Bronchial epithelial cell (primary cell): Measurements from ENCODE around the gene PTGIS. TPM values are rescaled to one million over a fixed set of nuclear protein-coding genes. Genes with fewer than 3 reads are reported as not detected.

Experiments used
- DNase-seq: peaks from one replicate; pipeline ENCODE4 v3.0.0-alpha.2; 2010; ENCODE audit warnings: low read depth
- FAIRE-seq: peaks from 2 replicates; lab custom pipeline; 2011; peaks lifted over from hg19 to GRCh38; lab: Jason Lieb, UNC
- H3K27me3 ChIP-seq: 2 replicates; pipeline ENCODE4 v1.5.1; 2011; ENCODE audit warnings: low read length; ENCODE audit not compliant: control insufficient read depth, insufficient read depth
- H3K36me3 ChIP-seq: 2 replicates; pipeline ENCODE4 v1.5.1; 2011; ENCODE audit warnings: low read length; ENCODE audit not compliant: control insufficient read depth, insufficient read depth
- H3K4me3 ChIP-seq: 2 replicates; pipeline ENCODE4 v1.5.1; 2011; ENCODE audit warnings: mild to moderate bottlenecking, low read depth, low read length, control low read depth
- CTCF ChIP-seq: IDR thresholded peaks from 2 replicates; pipeline ENCODE4 v1.5.1; 2011; ENCODE audit warnings: mild to moderate bottlenecking, moderate library complexity, low read length, control low read depth, inconsistent platforms; ENCODE audit not compliant: insufficient read depth, severe bottlenecking
- total RNA-seq: library from RNA; depleted of rRNA; stranded (reverse); fragments of >200 nt; gene quantifications from 2 replicates; pipeline ENCODE4 v1.2.1, GENCODE V29; 2014

PTGIS gene
- total RNA-seq, 1 donor from 2014 or later = 4.7 TPM

- FAIRE-seq (no peak), DNase-seq (no peak)
- Histone ChIP-seq H3K36me3 (no peaks in the 10 kb centered on the region), H3K27me3 (no peaks in the 10 kb centered on the region), H3K4me3 (no peak overlapping the region)
- no peak for TF ChIP-seq CTCF
These were observed 50.8 kb downstream of the PTGIS start for GRCh38 chr20:49516916-49517804.

GRCh38 chr20:49515586-49515985, 52.4 kb downstream of the PTGIS start:
- DNase-seq (no peak), FAIRE-seq (no peak)
- no peaks in the 10 kb centered on the region for H3K36me3 ChIP-seq
- H3K4me3 ChIP-seq = no peak overlapping the region
- H3K27me3 ChIP-seq = no peaks in the 10 kb centered on the region
- no peak for TF ChIP-seq CTCF

DNA sequence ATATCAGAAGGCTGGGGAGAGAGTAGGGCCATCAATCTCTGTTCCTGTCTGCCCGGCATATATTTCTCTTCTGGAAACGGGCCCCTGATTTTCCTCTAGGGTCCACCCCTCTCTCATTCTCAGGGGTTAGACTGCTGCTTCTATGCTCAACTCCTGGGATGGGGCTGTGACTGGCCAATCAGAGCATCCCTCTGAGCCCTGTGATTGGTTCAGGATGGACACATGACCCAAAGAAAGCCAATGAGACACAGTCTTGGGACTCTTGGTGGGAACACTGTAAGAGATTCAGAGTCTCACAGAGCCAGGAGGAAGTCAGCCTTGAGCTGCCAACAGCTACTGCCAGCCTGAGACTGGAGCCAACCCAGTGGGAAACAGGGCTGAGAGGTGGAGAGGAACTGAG, 54.4 kb downstream of the PTGIS start:
- FAIRE-seq (no peak), DNase-seq (no peak)
- no peak for TF ChIP-seq CTCF
- Histone ChIP-seq H3K36me3 (no peaks in the 10 kb centered on the region), H3K27me3 (no peaks in the 10 kb centered on the region), H3K4me3 (no peak overlapping the region)

GRCh38 chr20:49513009-49513408, 54.9 kb downstream of the PTGIS start:
- Histone ChIP-seq H3K36me3 (no peaks in the 10 kb centered on the region), H3K4me3 (no peak overlapping the region), H3K27me3 (no peaks in the 10 kb centered on the region)
- FAIRE-seq (no peak), DNase-seq (no peak)
- TF ChIP-seq CTCF = no peak

- FAIRE-seq (no peak), DNase-seq (no peak)
- Histone ChIP-seq H3K36me3 (no peaks in the 10 kb centered on the region), H3K4me3 (no peak overlapping the region), H3K27me3 (no peaks in the 10 kb centered on the region)
- no peak for TF ChIP-seq CTCF
These were observed 56.0 kb downstream of the PTGIS start for GRCh38 chr20:49511788-49512525.
